Measurements from ENCODE around the gene AXIN1.
"Not testable (repeated sequence)": the region's sequence is repeated elsewhere in the genome, so short reads cannot be mapped to it uniquely, and the experiment has no call there.

The AXIN1 gene

DNA sequence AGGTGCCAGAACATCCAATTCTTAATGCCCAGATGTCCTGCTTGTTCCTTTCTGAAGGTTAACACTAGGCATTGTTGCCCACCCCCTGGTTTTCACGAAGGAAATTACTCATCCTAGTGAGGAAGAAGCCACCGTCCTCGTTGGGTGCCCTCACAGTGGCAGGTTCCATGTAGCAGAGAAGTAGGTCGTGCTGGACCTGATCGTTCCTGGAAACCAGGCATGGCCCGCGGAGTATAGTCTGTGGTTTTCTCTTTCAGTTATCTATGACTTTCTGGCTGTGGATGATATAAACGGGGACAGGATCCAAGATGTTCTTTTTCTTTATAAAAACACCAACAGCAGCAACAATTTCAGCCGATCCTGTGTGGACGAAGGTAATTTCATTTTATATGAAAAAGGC, 93.3 kb downstream of the AXIN1 start:
- H3F3A ChIP-seq (ENCODE audit: insufficient read depth, low read length) = no peaks in the 10 kb centered on the region
- no peak overlapping the region for H3K4me2 ChIP-seq (ENCODE audit: low read depth, low read length)
- H4K20me1 ChIP-seq (ENCODE audit: insufficient read depth, low read length) = no peaks in the 10 kb centered on the region
- H3K36me3 ChIP-seq (replicated peaks; ENCODE audit: insufficient read depth, low read length) = no peaks in the 10 kb centered on the region
- H3K9ac ChIP-seq (ENCODE audit: low read length) = no peak overlapping the region
- no peak overlapping the region for H3K4me3 ChIP-seq (ENCODE audit: low read length)
- H3K9me2 ChIP-seq (replicated peaks; ENCODE audit: insufficient read depth, low read length) = no peaks in the 10 kb centered on the region
- no peaks in the 10 kb centered on the region for H3K27me3 ChIP-seq (replicated peaks; ENCODE audit: insufficient read depth, low read length)
- TF ChIP-seq EZH2 (optimal IDR thresholded peaks at IDR 0.05; ENCODE audit: low read depth, low read length) = no peak
- TF ChIP-seq, protein P1, sequence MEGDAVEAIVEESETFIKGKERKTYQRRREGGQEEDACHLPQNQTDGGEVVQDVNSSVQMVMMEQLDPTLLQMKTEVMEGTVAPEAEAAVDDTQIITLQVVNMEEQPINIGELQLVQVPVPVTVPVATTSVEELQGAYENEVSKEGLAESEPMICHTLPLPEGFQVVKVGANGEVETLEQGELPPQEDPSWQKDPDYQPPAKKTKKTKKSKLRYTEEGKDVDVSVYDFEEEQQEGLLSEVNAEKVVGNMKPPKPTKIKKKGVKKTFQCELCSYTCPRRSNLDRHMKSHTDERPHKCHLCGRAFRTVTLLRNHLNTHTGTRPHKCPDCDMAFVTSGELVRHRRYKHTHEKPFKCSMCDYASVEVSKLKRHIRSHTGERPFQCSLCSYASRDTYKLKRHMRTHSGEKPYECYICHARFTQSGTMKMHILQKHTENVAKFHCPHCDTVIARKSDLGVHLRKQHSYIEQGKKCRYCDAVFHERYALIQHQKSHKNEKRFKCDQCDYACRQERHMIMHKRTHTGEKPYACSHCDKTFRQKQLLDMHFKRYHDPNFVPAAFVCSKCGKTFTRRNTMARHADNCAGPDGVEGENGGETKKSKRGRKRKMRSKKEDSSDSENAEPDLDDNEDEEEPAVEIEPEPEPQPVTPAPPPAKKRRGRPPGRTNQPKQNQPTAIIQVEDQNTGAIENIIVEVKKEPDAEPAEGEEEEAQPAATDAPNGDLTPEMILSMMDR (IDR thresholded peaks at IDR 0.05; ENCODE audit: low read length) = no peak
- no peak for TF ChIP-seq EZH2phosphoT487 (IDR thresholded peaks at IDR 0.05; ENCODE audit: low read length)
- H3K4me1 ChIP-seq (ENCODE audit: low read length) = no peaks in the 10 kb centered on the region
- H3K9me3 ChIP-seq (replicated peaks; ENCODE audit: insufficient read depth, low read length) = no peaks in the 10 kb centered on the region
- no peak for DNase-seq
- H3K79me2 ChIP-seq (ENCODE audit: low read length) = no peaks in the 10 kb centered on the region
- H3K27ac ChIP-seq (ENCODE audit: low read length) = no peak overlapping the region
- no peak overlapping the region for H2AFZ ChIP-seq (ENCODE audit: low read length)

DNA sequence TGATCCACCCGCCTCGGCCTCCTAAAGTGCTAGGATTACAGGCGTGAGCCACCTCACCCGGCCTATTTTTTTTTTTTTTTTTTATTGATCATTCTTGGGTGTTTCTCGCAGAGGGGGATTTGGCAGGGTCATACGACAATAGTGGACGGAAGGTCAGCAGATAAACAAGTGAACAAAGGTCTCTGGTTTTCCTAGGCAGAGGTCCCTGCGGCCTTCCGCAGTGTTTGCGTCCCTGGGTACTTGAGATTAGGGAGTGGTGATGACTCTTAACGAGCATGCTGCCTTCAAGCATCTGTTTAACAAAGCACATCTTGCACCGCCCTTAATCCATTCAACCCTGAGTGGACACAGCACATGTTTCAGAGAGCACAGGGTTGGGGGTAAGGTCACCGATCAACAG, 94.4 kb downstream of the AXIN1 start:
- H3K27ac ChIP-seq (ENCODE audit: low read length); H4K20me1 ChIP-seq (ENCODE audit: insufficient read depth, low read length); H2AFZ ChIP-seq (ENCODE audit: low read length); H3F3A ChIP-seq (ENCODE audit: insufficient read depth, low read length); H3K9me2 ChIP-seq (replicated peaks; ENCODE audit: insufficient read depth, low read length); H3K79me2 ChIP-seq (ENCODE audit: low read length); H3K9ac ChIP-seq (ENCODE audit: low read length); DNase-seq; H3K36me3 ChIP-seq (replicated peaks; ENCODE audit: insufficient read depth, low read length); H3K9me3 ChIP-seq (replicated peaks; ENCODE audit: insufficient read depth, low read length); H3K4me3 ChIP-seq (ENCODE audit: low read length); H3K4me2 ChIP-seq (ENCODE audit: low read depth, low read length); H3K4me1 ChIP-seq (ENCODE audit: low read length); H3K27me3 ChIP-seq (replicated peaks; ENCODE audit: insufficient read depth, low read length): not testable (repeated sequence)

DNA sequence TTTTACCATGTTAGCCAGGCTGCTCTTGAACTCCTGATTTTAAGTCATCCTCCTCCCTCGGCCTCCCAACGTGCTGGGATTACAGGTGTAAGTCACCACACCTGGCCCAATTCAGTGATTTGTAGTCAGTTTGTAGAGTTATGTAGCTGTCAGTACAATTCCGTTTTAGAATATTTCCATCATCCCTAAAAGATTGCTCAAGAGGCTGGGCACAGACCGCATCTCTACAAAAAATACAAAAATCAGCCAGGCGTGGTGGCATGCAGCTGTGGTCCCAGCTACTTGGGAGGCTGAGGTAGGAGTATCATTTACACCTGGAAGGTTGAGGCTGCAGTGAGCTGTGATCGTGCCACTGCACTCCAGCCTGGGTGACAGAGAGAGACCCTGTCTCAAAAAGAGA, 97.3 kb downstream of the AXIN1 start:
- no peaks in the 10 kb centered on the region for H3K9me2 ChIP-seq (replicated peaks; ENCODE audit: insufficient read depth, low read length)
- no peaks in the 10 kb centered on the region for H3K27me3 ChIP-seq (replicated peaks; ENCODE audit: insufficient read depth, low read length)
- no peak overlapping the region for H3K9ac ChIP-seq (ENCODE audit: low read length)
- H4K20me1 ChIP-seq (ENCODE audit: insufficient read depth, low read length) = no peaks in the 10 kb centered on the region
- H3K27ac ChIP-seq (ENCODE audit: low read length) = no peak overlapping the region
- H3K79me2 ChIP-seq (ENCODE audit: low read length) = no peaks in the 10 kb centered on the region
- no peak for DNase-seq
- no peaks in the 10 kb centered on the region for H3K4me1 ChIP-seq (ENCODE audit: low read length)
- H3K36me3 ChIP-seq (replicated peaks; ENCODE audit: insufficient read depth, low read length) = no peaks in the 10 kb centered on the region
- H3F3A ChIP-seq (ENCODE audit: insufficient read depth, low read length) = no peaks in the 10 kb centered on the region
- H2AFZ ChIP-seq (ENCODE audit: low read length) = no peak overlapping the region
- H3K9me3 ChIP-seq (replicated peaks; ENCODE audit: insufficient read depth, low read length) = no peaks in the 10 kb centered on the region
- no peak overlapping the region for H3K4me3 ChIP-seq (ENCODE audit: low read length)
- TF ChIP-seq EZH2 (optimal IDR thresholded peaks at IDR 0.05; ENCODE audit: low read depth, low read length) = no peak
- no peak for TF ChIP-seq EZH2phosphoT487 (IDR thresholded peaks at IDR 0.05; ENCODE audit: low read length)
- TF ChIP-seq, protein P1 (IDR thresholded peaks at IDR 0.05; ENCODE audit: low read length) = no peak
- H3K4me2 ChIP-seq (ENCODE audit: low read depth, low read length) = no peak overlapping the region

DNA sequence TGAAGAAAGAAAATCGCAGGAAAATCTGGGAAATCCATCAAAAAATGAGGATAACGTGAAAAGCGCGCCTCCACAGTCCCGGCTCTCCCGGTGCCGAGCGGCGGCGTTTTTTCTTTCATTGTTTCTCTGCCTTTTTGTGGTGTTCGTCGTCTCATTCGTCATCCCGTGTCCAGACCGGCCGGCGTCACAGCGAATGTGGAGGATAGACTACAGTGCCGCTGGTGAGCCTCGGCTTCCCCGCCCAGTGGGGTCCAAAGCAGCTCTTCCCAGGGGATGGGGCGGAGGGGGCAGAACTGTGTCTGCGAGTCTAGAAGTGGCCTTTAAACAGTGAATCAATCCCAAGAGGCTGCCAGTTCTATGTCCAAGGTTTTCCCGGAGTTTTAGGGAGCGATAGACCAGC, 98.1 kb downstream of the AXIN1 start:
- H2AFZ ChIP-seq (ENCODE audit: low read length) = no peak overlapping the region
- no peak overlapping the region for H3K27ac ChIP-seq (ENCODE audit: low read length)
- no peaks in the 10 kb centered on the region for H3K9me2 ChIP-seq (replicated peaks; ENCODE audit: insufficient read depth, low read length)
- no peaks in the 10 kb centered on the region for H3K27me3 ChIP-seq (replicated peaks; ENCODE audit: insufficient read depth, low read length)
- H3K36me3 ChIP-seq (replicated peaks; ENCODE audit: insufficient read depth, low read length) = no peaks in the 10 kb centered on the region
- TF ChIP-seq, protein P1 (IDR thresholded peaks at IDR 0.05; ENCODE audit: low read length) = no peak
- TF ChIP-seq EZH2phosphoT487 (IDR thresholded peaks at IDR 0.05; ENCODE audit: low read length) = no peak
- no peak for TF ChIP-seq EZH2 (optimal IDR thresholded peaks at IDR 0.05; ENCODE audit: low read depth, low read length)
- no peak for DNase-seq
- H3K9ac ChIP-seq (ENCODE audit: low read length) = no peak overlapping the region
- H3K4me1 ChIP-seq (ENCODE audit: low read length) = no peaks in the 10 kb centered on the region
- H3K9me3 ChIP-seq (replicated peaks; ENCODE audit: insufficient read depth, low read length) = no peaks in the 10 kb centered on the region
- no peaks in the 10 kb centered on the region for H3F3A ChIP-seq (ENCODE audit: insufficient read depth, low read length)
- H3K4me3 ChIP-seq (ENCODE audit: low read length) = no peak overlapping the region
- H3K79me2 ChIP-seq (ENCODE audit: low read length) = no peaks in the 10 kb centered on the region
- no peaks in the 10 kb centered on the region for H4K20me1 ChIP-seq (ENCODE audit: insufficient read depth, low read length)
- H3K4me2 ChIP-seq (ENCODE audit: low read depth, low read length) = no peak overlapping the region
